ENCODE data around the gene ZSCAN22. TPM values are rescaled to one million over a fixed set of nuclear protein-coding genes. Genes with fewer than 3 reads are reported as not detected.
A peak's percentile ranks its signal among the peaks of the same experiment; 100 is the strongest.

Gene ZSCAN22
- total RNA-seq, 5 donors from 2014 or later (not counting 1 experiment from before 2014, with no cell fraction given) = 1.9 to 6.9 (median 6.2) TPM

GRCh38 chr19:58311345-58311865 is 15.4 kb upstream of the ZSCAN22 start:
- ChIA-PET POLR2A (no interaction called here), CTCF (interaction anchor here in 1 of 2 donors (0.7 kb wide), 1 partner anchor 179 kb away, joined by 3 read pairs; no protein-coding TSS in a partner anchor)
- H3K4me1 Mint-ChIP-seq = peaks cover 32 to 41% (median 33%) of the 10 kb centered on the region in 3 donors
- no peaks in the 10 kb centered on the region for H3K27me3 ChIP-seq (replicated peaks in 1 of 2; ENCODE audit: control insufficient read depth in 2 of 2, extremely low read depth in 1 of 2, insufficient read depth in 2 of 2, low read length in 1 of 2)
- no peaks in the 10 kb centered on the region for H3K9me3 ChIP-seq
- peaks cover 4 to 8% of the 10 kb centered on the region in 2 experiments for H3K4me1 ChIP-seq (ENCODE audit: control insufficient read depth in 1 of 2, extremely low read depth in 1 of 2, insufficient read depth in 2 of 2, low read length in 2 of 2)
- H3K27me3 Mint-ChIP-seq = no peaks in the 10 kb centered on the region
- no peak overlapping the region for H3K27ac Mint-ChIP-seq
- H3K4me3 Mint-ChIP-seq = no peak overlapping the region
- H3K27ac ChIP-seq (ENCODE audit: low read length) = no peak overlapping the region
- peaks cover 75% of the 10 kb centered on the region for H3K36me3 Mint-ChIP-seq
- no peaks in the 10 kb centered on the region for H3K9me3 Mint-ChIP-seq
- H3K36me3 ChIP-seq (ENCODE audit: control insufficient read depth in 2 of 2, extremely low read depth in 1 of 2, insufficient read depth in 1 of 2, low read length in 1 of 2) = peaks cover 25 to 68% of the 10 kb centered on the region in 2 donors
- ATAC-seq (replicated peaks in 1 of 4) = no peak
- DNase-seq = no peak
- H3K4me3 ChIP-seq (ENCODE audit: control insufficient read depth in 1 of 2, extremely low read depth in 1 of 2, low read length in 1 of 2) = no peak overlapping the region
- WGBS (ENCODE audit: insufficient coverage) = 98% methylated on average over 5 of the region's 7 CpGs

GRCh38 chr19:58315580-58315979 is 11.2 kb upstream of the ZSCAN22 start:
- no peaks in the 10 kb centered on the region for H3K27me3 Mint-ChIP-seq
- no peak overlapping the region for H3K27ac ChIP-seq (ENCODE audit: low read length)
- H3K4me1 Mint-ChIP-seq = peaks cover 0 to 5% (median 3%) of the 10 kb centered on the region in 3 donors
- peaks cover 25 to 50% of the 10 kb centered on the region in 2 donors for H3K36me3 ChIP-seq (ENCODE audit: control insufficient read depth in 2 of 2, extremely low read depth in 1 of 2, insufficient read depth in 1 of 2, low read length in 1 of 2)
- no peaks in the 10 kb centered on the region for H3K9me3 ChIP-seq
- H3K36me3 Mint-ChIP-seq = peaks cover 49% of the 10 kb centered on the region
- no peaks in the 10 kb centered on the region for H3K27me3 ChIP-seq (replicated peaks in 1 of 2; ENCODE audit: control insufficient read depth in 2 of 2, extremely low read depth in 1 of 2, insufficient read depth in 2 of 2, low read length in 1 of 2)
- no peak overlapping the region for H3K4me3 Mint-ChIP-seq
- peak in 1 of 4 experiments; percentile 17 for ATAC-seq (replicated peaks in 1 of 4)
- H3K9me3 Mint-ChIP-seq = no peaks in the 10 kb centered on the region
- DNase-seq = no peak
- 100% methylated on average over 1 of the region's 2 CpGs for WGBS (ENCODE audit: insufficient coverage)
- POLR2A ChIA-PET = no interaction called here
- CTCF ChIA-PET = no interaction called here
- no peak overlapping the region for H3K4me3 ChIP-seq (ENCODE audit: control insufficient read depth in 1 of 2, extremely low read depth in 1 of 2, low read length in 1 of 2)
- no peak overlapping the region for H3K27ac Mint-ChIP-seq
- H3K4me1 ChIP-seq (ENCODE audit: control insufficient read depth in 1 of 2, extremely low read depth in 1 of 2, insufficient read depth in 2 of 2, low read length in 2 of 2) = no peaks in the 10 kb centered on the region

- no peak overlapping the region for H3K27ac Mint-ChIP-seq
- CTCF ChIA-PET = no interaction called here
These were observed 9.2 kb upstream of the ZSCAN22 start for GRCh38 chr19:58317476-58318072.

GRCh38 chr19:58318297-58318696 is 8.5 kb upstream of the ZSCAN22 start:
- no peak overlapping the region for H3K27ac Mint-ChIP-seq

More at GRCh38 chr19:58317476-58318072, 9.2 kb upstream of the ZSCAN22 start:
- Histone ChIP-seq H3K27me3 (replicated peaks in 1 of 2; ENCODE audit: control insufficient read depth in 2 of 2, extremely low read depth in 1 of 2, insufficient read depth in 2 of 2, low read length in 1 of 2) (no peaks in the 10 kb centered on the region), H3K36me3 (ENCODE audit: control insufficient read depth in 2 of 2, extremely low read depth in 1 of 2, insufficient read depth in 1 of 2, low read length in 1 of 2) (peaks cover 17 to 40% of the 10 kb centered on the region in 2 donors), H3K4me1 (ENCODE audit: control insufficient read depth in 1 of 2, extremely low read depth in 1 of 2, insufficient read depth in 2 of 2, low read length in 2 of 2) (no peaks in the 10 kb centered on the region), H3K27ac (ENCODE audit: low read length) (no peak overlapping the region), H3K4me3 (ENCODE audit: control insufficient read depth in 1 of 2, extremely low read depth in 1 of 2, low read length in 1 of 2) (no peak overlapping the region), H3K9me3 (no peaks in the 10 kb centered on the region)
- peak in 1 of 35 experiments; percentile 59 for DNase-seq
- peaks cover 36% of the 10 kb centered on the region for H3K36me3 Mint-ChIP-seq
- POLR2A ChIA-PET = no interaction called here
- no peaks in the 10 kb centered on the region for H3K9me3 Mint-ChIP-seq
- peak in 1 of 4 experiments; percentile 31 for ATAC-seq (replicated peaks in 1 of 4)
- WGBS (ENCODE audit: insufficient coverage) = 96% methylated on average over 4 of the region's 7 CpGs
- H3K4me3 Mint-ChIP-seq = no peak overlapping the region
- H3K27me3 Mint-ChIP-seq = no peaks in the 10 kb centered on the region
- H3K4me1 Mint-ChIP-seq = no peaks in the 10 kb centered on the region

GRCh38 chr19:58319241-58319640 is 7.6 kb upstream of the ZSCAN22 start:
- Mint-ChIP-seq H3K36me3 (peaks cover 27% of the 10 kb centered on the region), H3K9me3 (no peaks in the 10 kb centered on the region), H3K4me3 (no peak overlapping the region), H3K4me1 (no peaks in the 10 kb centered on the region), H3K27me3 (no peaks in the 10 kb centered on the region), H3K27ac (no peak overlapping the region)
- ChIA-PET POLR2A (no interaction called here), CTCF (no interaction called here)
- H3K27ac ChIP-seq (ENCODE audit: low read length) = no peak overlapping the region
- H3K36me3 ChIP-seq (ENCODE audit: control insufficient read depth in 2 of 2, extremely low read depth in 1 of 2, insufficient read depth in 1 of 2, low read length in 1 of 2) = peaks cover 16 to 24% of the 10 kb centered on the region in 2 donors
- no peak for DNase-seq
- H3K4me3 ChIP-seq (ENCODE audit: control insufficient read depth in 1 of 2, extremely low read depth in 1 of 2, low read length in 1 of 2) = no peak overlapping the region
- no peak for ATAC-seq (replicated peaks in 1 of 4)
- no peaks in the 10 kb centered on the region for H3K27me3 ChIP-seq (replicated peaks in 1 of 2; ENCODE audit: control insufficient read depth in 2 of 2, extremely low read depth in 1 of 2, insufficient read depth in 2 of 2, low read length in 1 of 2)
- no peaks in the 10 kb centered on the region for H3K9me3 ChIP-seq
- over 99% methylated on average over 10 of the region's 10 CpGs for WGBS (ENCODE audit: insufficient coverage)
- H3K4me1 ChIP-seq (ENCODE audit: control insufficient read depth in 1 of 2, extremely low read depth in 1 of 2, insufficient read depth in 2 of 2, low read length in 2 of 2) = no peaks in the 10 kb centered on the region

More at GRCh38 chr19:58318297-58318696, 8.5 kb upstream of the ZSCAN22 start:
- WGBS (ENCODE audit: insufficient coverage) = 80% methylated on average over 2 of the region's 4 CpGs
- no peaks in the 10 kb centered on the region for H3K4me1 Mint-ChIP-seq
- no peaks in the 10 kb centered on the region for H3K9me3 Mint-ChIP-seq
- Histone ChIP-seq H3K36me3 (ENCODE audit: control insufficient read depth in 2 of 2, extremely low read depth in 1 of 2, insufficient read depth in 1 of 2, low read length in 1 of 2) (peaks cover 18 to 33% of the 10 kb centered on the region in 2 donors), H3K4me3 (ENCODE audit: control insufficient read depth in 1 of 2, extremely low read depth in 1 of 2, low read length in 1 of 2) (no peak overlapping the region), H3K27ac (ENCODE audit: low read length) (no peak overlapping the region), H3K9me3 (no peaks in the 10 kb centered on the region), H3K27me3 (replicated peaks in 1 of 2; ENCODE audit: control insufficient read depth in 2 of 2, extremely low read depth in 1 of 2, insufficient read depth in 2 of 2, low read length in 1 of 2) (no peaks in the 10 kb centered on the region), H3K4me1 (ENCODE audit: control insufficient read depth in 1 of 2, extremely low read depth in 1 of 2, insufficient read depth in 2 of 2, low read length in 2 of 2) (no peaks in the 10 kb centered on the region)
- DNase-seq (no peak), ATAC-seq (replicated peaks in 1 of 4) (no peak)
- no peak overlapping the region for H3K4me3 Mint-ChIP-seq
- H3K36me3 Mint-ChIP-seq = peaks cover 33% of the 10 kb centered on the region
- ChIA-PET POLR2A (no interaction called here), CTCF (no interaction called here)
- no peaks in the 10 kb centered on the region for H3K27me3 Mint-ChIP-seq

GRCh38 chr19:58325311-58326022 is 1.3 kb upstream of the ZSCAN22 start:
- H3K4me1 Mint-ChIP-seq = peaks cover 2 to 7% (median 3%) of the 10 kb centered on the region in 3 donors
- H3K36me3 ChIP-seq (ENCODE audit: control insufficient read depth in 2 of 2, extremely low read depth in 1 of 2, insufficient read depth in 1 of 2, low read length in 1 of 2) = peaks cover 5 to 6% of the 10 kb centered on the region in 2 donors
- no peak overlapping the region for H3K27ac Mint-ChIP-seq
- CTCF ChIA-PET = interaction anchor here in 1 of 2 donors (0.6 to 1.1 kb wide), 2 partner anchors 35 to 37 kb away, joined by 3 to 7 read pairs; no protein-coding TSS in a partner anchor
- peaks cover 8% of the 10 kb centered on the region for H3K36me3 Mint-ChIP-seq
- H3K9me3 Mint-ChIP-seq = no peaks in the 10 kb centered on the region
- no peak overlapping the region for H3K4me3 Mint-ChIP-seq
- DNase-seq = no peak
- no peaks in the 10 kb centered on the region for H3K27me3 Mint-ChIP-seq
- peaks cover 10 to 32% of the 10 kb centered on the region in 2 experiments for H3K4me1 ChIP-seq (ENCODE audit: control insufficient read depth in 1 of 2, extremely low read depth in 1 of 2, insufficient read depth in 2 of 2, low read length in 2 of 2)
- no peak for ATAC-seq (replicated peaks in 1 of 4)
- no peak overlapping the region for H3K4me3 ChIP-seq (ENCODE audit: control insufficient read depth in 1 of 2, extremely low read depth in 1 of 2, low read length in 1 of 2)
- no peaks in the 10 kb centered on the region for H3K27me3 ChIP-seq (replicated peaks in 1 of 2; ENCODE audit: control insufficient read depth in 2 of 2, extremely low read depth in 1 of 2, insufficient read depth in 2 of 2, low read length in 1 of 2)
- H3K9me3 ChIP-seq = no peaks in the 10 kb centered on the region
- peak overlapping the region; percentile 83 for H3K27ac ChIP-seq (ENCODE audit: low read length)
- POLR2A ChIA-PET = interaction anchor here in 1 of 2 donors (0.5 kb wide), 1 partner anchor 131 kb away, joined by 3 read pairs; no protein-coding TSS in a partner anchor
- 68% methylated on average over 5 of the region's 6 CpGs for WGBS (ENCODE audit: insufficient coverage)

Measured in T-cell (primary cell).